GM12891 (cell line): ENCODE data around the gene C2orf66.

Experiments
- POLR2A ChIP-seq: IDR thresholded peaks from 2 replicates; pipeline ENCODE4 v1.6.1; 2011; ENCODE audit warnings: low read depth, low read length, control low read depth
- POLR2AphosphoS5 ChIP-seq: IDR thresholded peaks from 2 replicates; pipeline ENCODE4 v1.6.1; 2011; ENCODE audit warnings: low read depth, low read length, control low read depth
- POU2F2 ChIP-seq: IDR thresholded peaks from 2 replicates; pipeline ENCODE4 v1.6.1; 2011; ENCODE audit warnings: low read depth, mild to moderate bottlenecking, control low read depth, low read length, moderate library complexity
- SPI1 ChIP-seq: IDR thresholded peaks from 2 replicates; pipeline ENCODE4 v1.6.1; 2011; ENCODE audit warnings: low read depth, low read length, control low read depth
- TAF1 ChIP-seq: IDR thresholded peaks from 2 replicates; pipeline ENCODE4 v1.6.1; 2011; ENCODE audit warnings: low read depth, low read length, control low read depth

DNA sequence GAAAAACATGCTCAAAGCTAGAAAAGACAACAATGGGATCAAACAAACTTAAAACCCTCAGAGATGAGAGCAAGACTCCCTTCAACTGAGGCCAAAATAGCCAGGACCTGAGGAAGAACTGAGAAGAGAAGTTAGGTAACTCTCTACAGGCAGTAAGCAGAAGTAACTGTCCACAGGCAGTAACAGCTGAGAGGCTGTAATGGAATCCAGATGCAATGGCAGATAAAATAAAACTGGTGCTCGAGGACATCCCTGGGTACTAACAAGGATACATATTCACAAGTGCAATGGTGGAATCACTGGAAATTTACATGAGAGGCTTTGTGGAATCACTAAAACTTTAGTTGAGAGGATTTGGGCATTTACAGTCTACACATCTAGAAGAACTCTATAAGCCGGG, 30.4 kb upstream of the C2orf66 start:
- TF ChIP-seq POLR2A, result no peak
- no peak for TF ChIP-seq SPI1
- no peak for TF ChIP-seq POLR2AphosphoS5
- TF ChIP-seq TAF1, result no peak
- no peak for TF ChIP-seq POU2F2
